Muscle layer of colon (tissue), 2 donors: ENCODE results near the gene PMP22.
A peak's percentile ranks its signal among the peaks of the same experiment; 100 is the strongest.

Experiments
- H3K27ac ChIP-seq: one replicate; pipeline ENCODE4 v1.7.0; 2013; ENCODE audit warnings: low read depth, mild to moderate bottlenecking, low read length, moderate library complexity
- H3K27me3 ChIP-seq, 2 donors: one replicate each; pipeline ENCODE4 v1.7.0; 2013; ENCODE audit warnings: low read length in 2 of 2, mild to moderate bottlenecking in 2 of 2; ENCODE audit not compliant: insufficient read depth in 2 of 2, control insufficient read depth in 1 of 2
- H3K36me3 ChIP-seq: one replicate; pipeline ENCODE4 v1.7.0; 2013; ENCODE audit warnings: mild to moderate bottlenecking, low read length; ENCODE audit not compliant: insufficient read depth
- H3K4me1 ChIP-seq: one replicate; pipeline ENCODE4 v1.7.0; 2013; ENCODE audit warnings: mild to moderate bottlenecking, low read length; ENCODE audit not compliant: insufficient read depth
- H3K4me3 ChIP-seq, 2 donors: one replicate each; pipeline ENCODE4 v1.7.0; 2013; ENCODE audit warnings: low read length in 2 of 2, low read depth in 1 of 2, mild to moderate bottlenecking in 1 of 2, moderate library complexity in 1 of 2
- H3K9ac ChIP-seq: one replicate; pipeline ENCODE4 v1.7.0; 2013; ENCODE audit warnings: low read length
- H3K9me3 ChIP-seq: one replicate; pipeline ENCODE4 v1.7.0; 2013; ENCODE audit warnings: mild to moderate bottlenecking, low read length
- donor health status: abdominal sarcoma.
- donor health status: Adenocarcinoma of cecum.

Gene PMP22

GRCh38 chr17:15265131-15265530 lies at the start of gene PMP22:
PMP22 (minus strand) TSS chr17:15265326; CDS start chr17:15260727, 4,599 bp downstream.
- peak within 1 kb of the TSS; percentile 100 for H3K27ac ChIP-seq

GRCh38 chr17:15311996-15312395 lies 46.9 kb upstream of the PMP22 start:
- Histone ChIP-seq H3K36me3 (no peaks in the 10 kb centered on the region), H3K4me1 (peaks cover 27% of the 10 kb centered on the region), H3K4me3 (no peak overlapping the region), H3K9me3 (no peaks in the 10 kb centered on the region), H3K27me3 (no peaks in the 10 kb centered on the region), H3K27ac (no peak overlapping the region), H3K9ac (no peak overlapping the region)

More at GRCh38 chr17:15265131-15265530, at the start of gene PMP22:
- peaks cover under 1% of the 10 kb centered on the region for H3K36me3 ChIP-seq
- peak within 1 kb of the TSS; percentile 14 for H3K9ac ChIP-seq
- peaks cover 20% of the 10 kb centered on the region for H3K4me1 ChIP-seq
- no peaks in the 10 kb centered on the region for H3K27me3 ChIP-seq
- H3K4me3 ChIP-seq: peak within 1 kb of the TSS; percentile 29 to 97
- H3K9me3 ChIP-seq: no peaks in the 10 kb centered on the region

GRCh38 chr17:15309793-15310192 lies 44.7 kb upstream of the PMP22 start:
- no peak overlapping the region for H3K9ac ChIP-seq
- H3K27ac ChIP-seq: no peak overlapping the region
- no peaks in the 10 kb centered on the region for H3K9me3 ChIP-seq
- peaks cover 46% of the 10 kb centered on the region for H3K4me1 ChIP-seq
- H3K27me3 ChIP-seq: no peaks in the 10 kb centered on the region
- H3K4me3 ChIP-seq: no peak overlapping the region
- no peaks in the 10 kb centered on the region for H3K36me3 ChIP-seq

GRCh38 chr17:15309236-15309635 lies 44.1 kb upstream of the PMP22 start:
- Histone ChIP-seq H3K4me1 (peaks cover 50% of the 10 kb centered on the region), H3K9me3 (no peaks in the 10 kb centered on the region), H3K9ac (no peak overlapping the region), H3K27ac (no peak overlapping the region), H3K4me3 (no peak overlapping the region), H3K27me3 (no peaks in the 10 kb centered on the region), H3K36me3 (no peaks in the 10 kb centered on the region)

GRCh38 chr17:15308758-15309157 lies 43.6 kb upstream of the PMP22 start:
- Histone ChIP-seq H3K27ac (peak overlapping the region; percentile 27), H3K4me3 (no peak overlapping the region), H3K9ac (no peak overlapping the region), H3K36me3 (no peaks in the 10 kb centered on the region), H3K27me3 (no peaks in the 10 kb centered on the region), H3K9me3 (no peaks in the 10 kb centered on the region), H3K4me1 (peaks cover 53% of the 10 kb centered on the region)

- Histone ChIP-seq H3K36me3 (no peaks in the 10 kb centered on the region), H3K27me3 (no peaks in the 10 kb centered on the region), H3K4me1 (peaks cover 63% of the 10 kb centered on the region), H3K9me3 (no peaks in the 10 kb centered on the region), H3K4me3 (peak overlapping the region in 1 of 2 donors; percentile 12), H3K27ac (peak overlapping the region; percentile 27), H3K9ac (no peak overlapping the region)
Measured at GRCh38 chr17:15307710-15308111, 42.6 kb upstream of the PMP22 start.

- H3K4me1 ChIP-seq: peaks cover 52% of the 10 kb centered on the region
Measured at GRCh38 chr17:15303851-15304250, 38.7 kb upstream of the PMP22 start.

GRCh38 chr17:15303268-15303667 lies 38.1 kb upstream of the PMP22 start:
- no peak overlapping the region for H3K4me3 ChIP-seq
- no peaks in the 10 kb centered on the region for H3K27me3 ChIP-seq
- no peak overlapping the region for H3K9ac ChIP-seq
- no peak overlapping the region for H3K27ac ChIP-seq
- no peaks in the 10 kb centered on the region for H3K36me3 ChIP-seq
- H3K9me3 ChIP-seq: no peaks in the 10 kb centered on the region
- H3K4me1 ChIP-seq: peaks cover 52% of the 10 kb centered on the region

More at GRCh38 chr17:15303851-15304250, 38.7 kb upstream of the PMP22 start:
- Histone ChIP-seq H3K27ac (no peak overlapping the region), H3K36me3 (no peaks in the 10 kb centered on the region), H3K4me3 (no peak overlapping the region), H3K9me3 (no peaks in the 10 kb centered on the region), H3K27me3 (no peaks in the 10 kb centered on the region), H3K9ac (no peak overlapping the region)

GRCh38 chr17:15301845-15302244 lies 36.7 kb upstream of the PMP22 start:
- Histone ChIP-seq H3K4me1 (peaks cover 38% of the 10 kb centered on the region), H3K36me3 (no peaks in the 10 kb centered on the region), H3K27me3 (no peaks in the 10 kb centered on the region), H3K27ac (no peak overlapping the region), H3K9ac (no peak overlapping the region), H3K4me3 (no peak overlapping the region), H3K9me3 (no peaks in the 10 kb centered on the region)

GRCh38 chr17:15298176-15298575 lies 33.0 kb upstream of the PMP22 start:
- Histone ChIP-seq H3K4me1 (peaks cover 8% of the 10 kb centered on the region), H3K27ac (no peak overlapping the region), H3K27me3 (no peaks in the 10 kb centered on the region), H3K36me3 (no peaks in the 10 kb centered on the region), H3K9ac (no peak overlapping the region), H3K9me3 (no peaks in the 10 kb centered on the region), H3K4me3 (no peak overlapping the region)

- no peaks in the 10 kb centered on the region for H3K36me3 ChIP-seq
- H3K4me1 ChIP-seq: no peaks in the 10 kb centered on the region
- H3K4me3 ChIP-seq: no peak overlapping the region
- H3K27me3 ChIP-seq: no peaks in the 10 kb centered on the region
- no peak overlapping the region for H3K27ac ChIP-seq
- no peak overlapping the region for H3K9ac ChIP-seq
- no peaks in the 10 kb centered on the region for H3K9me3 ChIP-seq
Measured at GRCh38 chr17:15293558-15293957, 28.4 kb upstream of the PMP22 start.

GRCh38 chr17:15291674-15292361 lies 26.7 kb upstream of the PMP22 start:
- Histone ChIP-seq H3K9me3 (no peaks in the 10 kb centered on the region), H3K4me3 (no peak overlapping the region)

More at GRCh38 chr17:15291674-15292361, 26.7 kb upstream of the PMP22 start:
- Histone ChIP-seq H3K9ac (no peak overlapping the region), H3K27me3 (no peaks in the 10 kb centered on the region), H3K4me1 (peaks cover 12% of the 10 kb centered on the region), H3K36me3 (no peaks in the 10 kb centered on the region), H3K27ac (no peak overlapping the region)
